WTC11 (cell line): ENCODE data around the gene GDNF. TPM values are rescaled to one million over a fixed set of nuclear protein-coding genes. Genes with fewer than 3 reads are reported as not detected.

ENCODE experiments used
- ATAC-seq: fragments of 200-7000 bp; cut with Tn5 transposase; 2 replicates; pipeline ENCODE4 v1.10.0; 2021; ENCODE audit warnings: mild to moderate bottlenecking, moderate library complexity
- CTCF ChIA-PET: fragments of 300-600 bp; sonication (Branson Sonifier 250); formaldehyde crosslinking; loops from one replicate; lab custom pipeline; 2021; ENCODE audit warnings: antibody characterized with exemption; lab: Charles Lee
- POLR2A ChIA-PET: fragments of 350-600 bp; sonication (Branson Sonifier 250); formaldehyde crosslinking; loops from one replicate; lab custom pipeline; 2021; ENCODE audit warnings: antibody characterized with exemption; lab: Charles Lee
- DNase-seq: peaks from one replicate; pipeline ENCODE4 v3.0.0; 2021; ENCODE audit warnings: low spot score
- H3K27ac Mint-ChIP-seq: 2 replicates; pipeline ENCODE4 v1.8.0; 2021; ENCODE audit warnings: mixed read lengths
- H3K27me3 Mint-ChIP-seq: 2 replicates; pipeline ENCODE4 v1.8.0; 2021; ENCODE audit warnings: low read depth, mild to moderate bottlenecking, moderate library complexity, mixed read lengths
- H3K36me3 Mint-ChIP-seq: 2 replicates; pipeline ENCODE4 v1.8.0; 2021; ENCODE audit warnings: mixed read lengths
- H3K4me1 Mint-ChIP-seq: 2 replicates; pipeline ENCODE4 v1.8.0; 2022; ENCODE audit warnings: mixed read lengths
- H3K4me3 Mint-ChIP-seq: 2 replicates; pipeline ENCODE4 v1.8.0; 2021; ENCODE audit warnings: mild to moderate bottlenecking, moderate library complexity, mixed read lengths
- H3K9me3 Mint-ChIP-seq: 2 replicates; pipeline ENCODE4 v1.8.0; 2021; ENCODE audit warnings: mixed read lengths
- AR ChIP-seq: fragments of 250-450 bp; sonication (Bioruptor Pico); IDR thresholded peaks from 2 replicates; pipeline ENCODE4 v1.9.0; 2021; ENCODE audit warnings: mild to moderate bottlenecking
- ATF1 ChIP-seq: sonication (generic); formaldehyde crosslinking; IDR thresholded peaks from 2 replicates; pipeline ENCODE4 v1.8.1; 2023; ENCODE audit warnings: mild to moderate bottlenecking, moderate library complexity, missing genetic modification reagents
- E2F4 ChIP-seq: sonication (generic); formaldehyde crosslinking; IDR thresholded peaks from 2 replicates; pipeline ENCODE4 v1.8.1; 2022; ENCODE audit warnings: low read depth, mild to moderate bottlenecking, moderate library complexity, missing genetic modification reagents, borderline replicate concordance
- ELF4 ChIP-seq: sonication (generic); formaldehyde crosslinking; IDR thresholded peaks from 2 replicates; pipeline ENCODE4 v1.8.1; 2022; ENCODE audit warnings: low read depth, mild to moderate bottlenecking, moderate library complexity, missing genetic modification reagents
- FOXJ3 ChIP-seq: sonication (generic); formaldehyde crosslinking; IDR thresholded peaks from 2 replicates; pipeline ENCODE4 v1.9.0; 2021; ENCODE audit warnings: missing genetic modification reagents, mild to moderate bottlenecking, borderline replicate concordance
- GABPB1 ChIP-seq: sonication (generic); formaldehyde crosslinking; IDR thresholded peaks from 2 replicates; pipeline ENCODE4 v1.8.1; 2023; ENCODE audit warnings: mild to moderate bottlenecking, missing genetic modification reagents
- HMGA2 ChIP-seq: fragments of 250-450 bp; sonication (Bioruptor Pico); IDR thresholded peaks from 2 replicates; pipeline ENCODE4 v1.4.0; 2021; ENCODE audit warnings: mild to moderate bottlenecking, moderate library complexity
- IRF1 ChIP-seq: sonication (generic); formaldehyde crosslinking; IDR thresholded peaks from 2 replicates; pipeline ENCODE4 v1.8.0; 2023; ENCODE audit warnings: missing genetic modification reagents
- JUN ChIP-seq: sonication (generic); formaldehyde crosslinking; IDR thresholded peaks from 2 replicates; pipeline ENCODE4 v1.8.0; 2023; ENCODE audit warnings: mild to moderate bottlenecking, missing genetic modification reagents
- NFE2L1 ChIP-seq: sonication (generic); formaldehyde crosslinking; IDR thresholded peaks from 2 replicates; pipeline ENCODE4 v1.8.1; 2023; ENCODE audit warnings: missing genetic modification reagents
- OVOL2 ChIP-seq: fragments of 250-450 bp; sonication (Bioruptor Pico); IDR thresholded peaks from 2 replicates; pipeline ENCODE4 v1.9.0; 2021; ENCODE audit warnings: mild to moderate bottlenecking, borderline replicate concordance
- RELA ChIP-seq: sonication (generic); formaldehyde crosslinking; IDR thresholded peaks from 2 replicates; pipeline ENCODE4 v1.8.1; 2022; ENCODE audit warnings: missing genetic modification reagents, mild to moderate bottlenecking, borderline replicate concordance
- RORB ChIP-seq: fragments of 250-450 bp; sonication (Bioruptor Pico); IDR thresholded peaks from 2 replicates; pipeline ENCODE4 v1.9.0; 2021; ENCODE audit warnings: mild to moderate bottlenecking
- SMAD3 ChIP-seq: sonication (generic); formaldehyde crosslinking; IDR thresholded peaks from 2 replicates; pipeline ENCODE4 v1.8.0; 2022; ENCODE audit warnings: missing genetic modification reagents, mild to moderate bottlenecking, borderline replicate concordance
- SOX15 ChIP-seq: fragments of 250-450 bp; sonication (Bioruptor Pico); IDR thresholded peaks from 2 replicates; pipeline ENCODE4 v1.9.0; 2021; ENCODE audit warnings: mild to moderate bottlenecking
- TEAD4 ChIP-seq: sonication (generic); formaldehyde crosslinking; IDR thresholded peaks from 2 replicates; pipeline ENCODE4 v1.8.0; 2022; ENCODE audit warnings: mild to moderate bottlenecking, missing genetic modification reagents
- ZNF281 ChIP-seq: sonication (generic); formaldehyde crosslinking; IDR thresholded peaks from 2 replicates; pipeline ENCODE4 v1.8.0; 2023; ENCODE audit warnings: mild to moderate bottlenecking, missing genetic modification reagents
- ZNF425 ChIP-seq: fragments of 250-450 bp; sonication (Bioruptor Pico); conservative IDR thresholded peaks from 2 replicates; pipeline ENCODE4 v1.9.0; 2021; ENCODE audit warnings: mild to moderate bottlenecking
- ZNF512 ChIP-seq: sonication (generic); formaldehyde crosslinking; IDR thresholded peaks from 2 replicates; pipeline ENCODE4 v1.8.1; 2022; ENCODE audit warnings: missing genetic modification reagents, borderline replicate concordance
- total RNA-seq: library from RNA; stranded (reverse); gene quantifications from 3 replicates; pipeline ENCODE4 v1.2.3, GENCODE V29; 2021

The GDNF gene
- total RNA-seq, 1 experiment from 2014 or later = 4.7 TPM

GRCh38 chr5:37789991-37790390 lies 49.9 kb downstream of the GDNF start:
- no peak for DNase-seq
- no peak for ATAC-seq
- CTCF ChIA-PET = no interaction called here

More at GRCh38 chr5:37789991-37790390, 49.9 kb downstream of the GDNF start:
- TF ChIP-seq IRF1 (CRISPR knock-in tag) (no peak), AR (no peak), TEAD4 (CRISPR knock-in tag) (no peak), SOX15 (CRISPR knock-in tag) (no peak), GABPB1 (CRISPR knock-in tag) (no peak), SMAD3 (CRISPR knock-in tag) (no peak), NFE2L1 (CRISPR knock-in tag) (no peak), OVOL2 (no peak), ZNF425 (CRISPR knock-in tag) (no peak), ELF4 (no peak), RORB (CRISPR knock-in tag) (no peak), HMGA2 (no peak), JUN (CRISPR knock-in tag) (no peak), E2F4 (CRISPR knock-in tag) (no peak), ATF1 (CRISPR knock-in tag) (no peak), ZNF281 (CRISPR knock-in tag) (no peak), ZNF512 (CRISPR knock-in tag) (no peak), FOXJ3 (no peak), RELA (CRISPR knock-in tag) (no peak)
- peaks cover 58% of the 10 kb centered on the region for H3K9me3 Mint-ChIP-seq
- POLR2A ChIA-PET = no interaction called here
- peaks cover 35% of the 10 kb centered on the region for H3K36me3 Mint-ChIP-seq
- peaks cover 17% of the 10 kb centered on the region for H3K4me1 Mint-ChIP-seq
- H3K27me3 Mint-ChIP-seq = peaks cover 13% of the 10 kb centered on the region
- no peak overlapping the region for H3K27ac Mint-ChIP-seq
- H3K4me3 Mint-ChIP-seq = no peak overlapping the region
